22Rv1 (cell line): ENCODE results near the gene FGGY.

ENCODE experiments used
- CTCF ChIP-seq: fragments of 450-650 bp; IDR thresholded peaks from 2 replicates; pipeline ENCODE4 v1.5.1; 2017; ENCODE audit warnings: mild to moderate bottlenecking
- ZFX ChIP-seq: fragments of 450-650 bp; IDR thresholded peaks from 2 replicates; pipeline ENCODE4 v1.6.1; 2017; ENCODE audit warnings: antibody characterized with exemption, borderline replicate concordance

DNA sequence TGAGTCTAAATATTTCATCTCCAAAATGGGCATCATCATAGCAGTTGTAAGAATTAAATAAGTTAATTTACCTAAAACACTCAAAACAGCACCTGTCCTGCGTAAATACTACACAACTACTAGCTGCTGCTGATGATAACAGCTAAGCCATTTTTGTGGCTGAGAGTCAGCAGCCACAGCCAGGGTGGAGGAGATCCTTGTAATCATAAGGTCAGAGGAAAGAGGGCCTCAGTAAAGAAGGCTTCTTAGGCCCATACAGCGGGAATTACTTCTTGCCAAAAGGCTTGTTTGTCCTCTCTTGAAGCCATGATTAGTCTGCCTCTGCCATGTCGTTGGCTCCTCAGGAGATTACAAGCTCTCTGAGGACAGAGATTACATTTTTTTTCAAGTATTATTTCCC, 245.0 kb downstream of the FGGY start:
- TF ChIP-seq CTCF (no peak), ZFX (no peak)
